K562 (cell line): ENCODE data around the gene MEIKIN. TPM values are rescaled to one million over a fixed set of nuclear protein-coding genes. Genes with fewer than 3 reads are reported as not detected.

Experiments
- ATAC-seq: fragments of 200-7000 bp; cut with Tn5 transposase; 3 replicates; pipeline ENCODE4 v1.9.1; 2020; ENCODE audit warnings: moderate library complexity
- BruUV-seq: library from RNA; stranded (reverse); fragments of 400-500 nt; replicated peaks from 2 replicates; lab custom pipeline; 2021; lab: Mats Ljungman, UMichigan
- CTCF ChIA-PET: fragments of 300-600 bp; formaldehyde crosslinking; extraction: SDS; loops from one replicate; lab custom pipeline; 2021; ENCODE audit warnings: low intra/inter-chr PET ratio; lab: Yijun Ruan, JAX
- POLR2A ChIA-PET: fragments of 300-600, 350-650 bp; sonication (Branson Sonifier 250); formaldehyde crosslinking; extraction: SDS; loops from one replicate; lab custom pipeline; 2021; ENCODE audit warnings: antibody characterized with exemption, inconsistent platforms; lab: Yijun Ruan, JAX
- DNase-seq, 4 experiments: peaks; one replicate each; pipeline versions ENCODE4 v3.0.0 to v3.0.0-alpha.2; 2011 to 2018; ENCODE audit warnings: low spot score in 3 of 4, mixed read lengths in 3 of 4; ENCODE audit errors: extremely low read depth in 1 of 4
- FAIRE-seq: peaks from 2 replicates; lab custom pipeline; 2011; peaks lifted over from hg19 to GRCh38; lab: Jason Lieb, UNC
- H2AFZ ChIP-seq: 2 replicates; pipeline ENCODE4 v1.6.0; 2011; ENCODE audit warnings: low read depth, low read length, control low read depth, inconsistent platforms
- H3K27ac ChIP-seq: fragments of 200-600 bp; 3 replicates; pipeline ENCODE4 v1.8.0; 2011; ENCODE audit warnings: low read depth, mild to moderate bottlenecking, control low read depth, inconsistent platforms, low read length, moderate library complexity, mixed read lengths; ENCODE audit errors: extremely low read depth
- H3K27me3 ChIP-seq, 2 experiments: fragments of 300-600 bp in 1 of 2; 2 replicates in 1 of 2; 3 replicates in 1 of 2; pipeline versions ENCODE4 v1.6.0 to v1.8.0; 2011; ENCODE audit warnings: inconsistent platforms in 2 of 2, low read length in 2 of 2, mild to moderate bottlenecking in 1 of 2, mixed read lengths in 1 of 2, moderate library complexity in 1 of 2; ENCODE audit not compliant: control insufficient read depth in 2 of 2, insufficient read depth in 2 of 2
- H3K36me3 ChIP-seq: fragments of 300-600 bp; 3 replicates; pipeline ENCODE4 v1.8.0; 2011; ENCODE audit warnings: mild to moderate bottlenecking, low read length, inconsistent platforms; ENCODE audit not compliant: control insufficient read depth, insufficient read depth
- H3K4me1 ChIP-seq, 2 experiments: fragments of 200-600 bp in 1 of 2; replicated peaks in 1 of 2; 2 replicates in 1 of 2; 3 replicates in 1 of 2; pipeline versions ENCODE4 v1.5.1 to v1.8.0; 2011; ENCODE audit warnings: inconsistent platforms in 2 of 2, low read length in 2 of 2, mild to moderate bottlenecking in 1 of 2, mixed read lengths in 1 of 2, moderate library complexity in 1 of 2; ENCODE audit not compliant: control insufficient read depth in 2 of 2, insufficient read depth in 2 of 2
- H3K4me2 ChIP-seq: 2 replicates; pipeline ENCODE4 v1.6.1; 2011; ENCODE audit warnings: low read length, control low read depth, inconsistent platforms, mixed read lengths; ENCODE audit not compliant: insufficient read depth
- H3K4me3 ChIP-seq: fragments of 200-600 bp; sonication (generic), shearing (Covaris generic); 2 replicates; pipeline ENCODE4 v1.5.1; 2016; ENCODE audit warnings: control low read depth, inconsistent platforms
- H3K79me2 ChIP-seq: fragments of 200-600 bp; 3 replicates; pipeline ENCODE4 v1.8.0; 2011; ENCODE audit warnings: low read length, inconsistent platforms; ENCODE audit not compliant: control insufficient read depth, insufficient read depth
- H3K9ac ChIP-seq, 2 experiments: 2 replicates each; pipeline versions ENCODE4 v1.6.0 to v1.6.1; 2011; ENCODE audit warnings: low read depth in 2 of 2, low read length in 2 of 2, control low read depth in 1 of 2, inconsistent platforms in 1 of 2, mild to moderate bottlenecking in 1 of 2, mixed read lengths in 1 of 2; ENCODE audit not compliant: insufficient read depth in 1 of 2
- H3K9me1 ChIP-seq: one replicate; pipeline ENCODE4 v1.6.0; 2011; ENCODE audit warnings: inconsistent platforms, mild to moderate bottlenecking, low read length, moderate library complexity; ENCODE audit not compliant: control insufficient read depth, insufficient read depth
- H3K9me3 ChIP-seq: replicated peaks from 2 replicates; pipeline ENCODE4 v1.5.1; 2011; ENCODE audit warnings: low read depth, low read length, inconsistent platforms; ENCODE audit not compliant: control insufficient read depth, insufficient read depth
- H4K20me1 ChIP-seq: replicated peaks from 2 replicates; pipeline ENCODE4 v1.6.1; 2011; ENCODE audit warnings: low read length, inconsistent platforms, mixed read lengths; ENCODE audit not compliant: control insufficient read depth, insufficient read depth
- BCOR ChIP-seq: fragments of 450-650 bp; IDR thresholded peaks from 2 replicates; pipeline ENCODE4 v1.6.1; 2016
- GTF2A2 ChIP-seq: IDR thresholded peaks from 2 replicates; pipeline ENCODE4 v1.6.1; 2016; ENCODE audit warnings: mild to moderate bottlenecking, missing genetic modification characterization, missing compliant biosample characterization
- HNRNPL ChIP-seq: fragments of 200-400 bp; formaldehyde crosslinking; IDR thresholded peaks from 2 replicates; pipeline ENCODE4 v1.6.1; 2017; ENCODE audit warnings: low read depth, mild to moderate bottlenecking, low read length
- NR2C2 ChIP-seq, 2 experiments: fragments of 200-800 bp in 1 of 2; sonication (Bioruptor generic) in 1 of 2; sonication (generic) in 1 of 2; formaldehyde crosslinking in 1 of 2; IDR thresholded peaks; 2 replicates each; pipeline versions ENCODE4 v1.6.1 to v1.8.0; 2016 to 2022; ENCODE audit warnings: mild to moderate bottlenecking in 1 of 2, missing compliant biosample characterization in 1 of 2, missing genetic modification characterization in 1 of 2, missing genetic modification reagents in 1 of 2
- RBM25 ChIP-seq: fragments of 200-400 bp; formaldehyde crosslinking; IDR thresholded peaks from 2 replicates; pipeline ENCODE4 v1.6.1; 2018; ENCODE audit warnings: low read length, low read depth, moderate library complexity; ENCODE audit not compliant: severe bottlenecking
- ZBTB43 ChIP-seq: sonication (generic); formaldehyde crosslinking; IDR thresholded peaks from 2 replicates; pipeline ENCODE4 v1.8.0; 2023; ENCODE audit warnings: mild to moderate bottlenecking, missing genetic modification reagents
- ZNF23 ChIP-seq: fragments of 250-450 bp; sonication (Bioruptor Pico); IDR thresholded peaks from 2 replicates; pipeline ENCODE4 v1.4.0; 2020; ENCODE audit warnings: mild to moderate bottlenecking
- WGBS: fragments of 100-300 bp; shearing (Covaris generic); methylation state at CpG from one replicate; pipeline ENCODE4 v1.1.6; 2016; ENCODE audit warnings: low coverage, mixed read lengths; ENCODE audit not compliant: insufficient coverage; ENCODE audit errors: missing lambda C conversion rate; 5-methylcytosine and 5-hydroxymethylcytosine counted together
- in situ Hi-C: fragments of 300-500 bp; cut with MboI; formaldehyde crosslinking; loops from 4 replicates; pipeline ENCODE4 v1.15.0; 2018; ENCODE audit warnings: inconsistent platforms, mixed read lengths
- intact Hi-C: fragments of 100-400 bp; cut with micrococcal nuclease; formaldehyde crosslinking; loops from 2 replicates; pipeline ENCODE4 v1.14.2; 2022
- polyA plus RNA-seq, 8 experiments: library from polyadenylated mRNA; depleted of rRNA in 4 of 8; stranded (reverse) in 5 of 8; unstranded in 3 of 8; fragments of >200 nt; fragmentation: Nextera tagmentation in 2 of 8; fragmentation: Illumina TruSeq in 1 of 8; extraction: Ambion mirVana in 2 of 8; extraction: Trizol in 1 of 8; gene quantifications; 2 replicates each; pipeline versions ENCODE4 v1.2.1 to v1.2.3, GENCODE V29; 2011 to 2014; ENCODE audit warnings: inconsistent platforms in 1 of 8, missing spikeins in 1 of 8
- total RNA-seq, 7 experiments: library from RNA; depleted of rRNA in 6 of 7; stranded (reverse); fragments of >200 nt in 6 of 7; fragmentation: Illumina TruSeq in 2 of 7; extraction: Trizol in 2 of 7; gene quantifications; 2 replicates each; pipeline versions ENCODE4 v1.2.1 to v1.2.3, GENCODE V29; 2011 to 2021; ENCODE audit warnings: low replicate concordance in 1 of 7

The MEIKIN gene
- total and polyA plus RNA-seq, 9 of the 15 experiments (the other 6 are each of a cell fraction or from before 2014, with no cell fraction given) = 0.18 TPM; not detected in 8

DNA sequence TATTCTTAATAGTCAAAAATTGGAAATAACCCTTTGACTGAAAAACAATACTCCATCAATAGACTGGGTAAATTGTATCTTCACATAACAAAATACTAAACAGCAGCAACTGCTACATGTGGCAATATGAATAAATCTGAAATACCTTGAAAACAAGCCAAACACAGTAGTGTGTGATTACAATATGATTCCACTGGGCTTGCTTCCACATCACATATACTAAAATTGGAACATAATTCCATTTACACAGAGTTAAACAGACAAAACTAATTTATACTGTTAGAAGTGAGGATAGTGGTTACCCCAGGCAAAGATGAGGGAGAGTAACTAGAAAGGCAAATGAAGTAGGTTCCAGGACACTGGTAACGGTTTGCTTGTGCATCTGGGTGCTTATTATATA, 169.0 kb downstream of the MEIKIN start:
- H3K9me1 ChIP-seq = no peaks in the 10 kb centered on the region
- no peak overlapping the region for H3K4me2 ChIP-seq
- in situ Hi-C loops (no loop called here), intact Hi-C loops (no loop called here)
- no peak overlapping the region for H3K27ac ChIP-seq
- H3K4me3 ChIP-seq = no peak overlapping the region
- ChIA-PET POLR2A (interaction anchor here (1.0 kb wide), 1 partner anchor 12 kb away, joined by 3 read pairs; no protein-coding TSS in a partner anchor), CTCF (no interaction called here)
- no peaks in the 10 kb centered on the region for H3K9me3 ChIP-seq
- H3K27me3 ChIP-seq = no peaks in the 10 kb centered on the region
- FAIRE-seq = no peak
- TF ChIP-seq ZBTB43 (CRISPR knock-in tag) (no peak), HNRNPL (no peak), ZNF23 (no peak), NR2C2 (CRISPR knock-in tag; IDR thresholded peaks at IDR 0.05) (no peak), NR2C2 (tag; IDR thresholded peaks at IDR 0.05) (no peak), RBM25 (no peak), BCOR (no peak), GTF2A2 (tag) (no peak)
- ATAC-seq = no peak
- no peak overlapping the region for H2AFZ ChIP-seq
- peaks cover 7% of the 10 kb centered on the region; the same call in 2 of the 3 replicates for H3K36me3 ChIP-seq
- peaks cover 28% of the 10 kb centered on the region for H4K20me1 ChIP-seq
- no peak for DNase-seq
- 83% methylated on average over 1 of the region's 1 CpG for WGBS
- no peak overlapping the region for H3K9ac ChIP-seq
- H3K79me2 ChIP-seq = peaks cover 90% of the 10 kb centered on the region
- no TSS peak for BruUV-seq
- peaks cover 3 to 16% of the 10 kb centered on the region in 2 experiments; a peak in 3 of 5 replicates for H3K4me1 ChIP-seq
